DMS 273 treated with DMSO at 0.1 percent for 48 hours (cell line): ENCODE results near the gene MCTP1.

Source experiments
- DNase-seq: peaks from one replicate; lab custom pipeline; 2025; lab: John Stamatoyannopoulos, UW

Gene MCTP1

DNA sequence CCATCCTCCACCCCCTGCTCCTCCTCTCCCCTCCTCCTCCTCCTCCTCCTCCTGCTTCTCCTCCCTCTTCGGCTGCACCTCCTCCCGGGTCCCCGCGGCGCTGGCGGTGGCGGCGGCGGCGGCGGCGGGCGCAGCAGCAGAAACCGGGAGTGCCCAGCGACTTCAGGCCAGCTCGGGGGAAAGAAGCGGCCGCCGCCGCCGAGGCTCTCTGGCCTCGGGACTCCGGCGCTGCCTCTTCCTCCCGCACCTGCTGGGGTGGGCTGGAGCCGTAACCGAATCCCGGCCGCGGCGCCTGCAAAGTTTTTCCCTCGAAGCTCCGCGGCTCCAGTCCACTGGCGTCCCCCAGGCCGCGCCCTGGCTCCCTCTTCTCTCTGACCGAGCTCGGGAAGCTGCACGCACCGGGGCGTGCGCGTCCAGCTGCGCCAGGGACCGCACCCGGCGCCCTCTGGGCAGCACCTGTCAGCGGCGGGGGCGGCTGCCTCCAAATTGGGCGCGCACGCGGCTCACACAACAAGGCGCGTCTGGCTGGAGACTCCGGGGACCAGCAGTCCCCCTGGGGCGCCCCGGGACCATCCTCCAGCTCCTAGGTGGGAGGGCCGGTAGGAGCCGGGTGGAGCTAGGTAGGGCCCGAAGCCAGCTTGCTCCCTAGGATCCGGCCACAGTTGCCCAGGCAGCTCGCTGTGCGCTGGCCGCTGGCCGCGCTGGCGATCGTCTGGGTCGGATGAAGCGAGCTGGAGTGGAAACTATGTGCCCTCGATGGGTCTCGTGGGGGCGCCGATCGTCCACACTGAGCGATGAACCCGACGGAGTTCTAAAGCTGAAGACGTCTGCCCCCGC is at the start of gene MCTP1:
Gene MCTP1, minus strand, starts transcription at position 523 of the 837 bp plus-strand sequence.
- peak; percentile 49 for DNase-seq

- DNase-seq = no peak
These were observed 47.3 kb upstream of the MCTP1 start for GRCh38 chr5:95332158-95332557.

- no peak for DNase-seq
These were observed 46.5 kb upstream of the MCTP1 start for GRCh38 chr5:95331358-95331757.

DNA sequence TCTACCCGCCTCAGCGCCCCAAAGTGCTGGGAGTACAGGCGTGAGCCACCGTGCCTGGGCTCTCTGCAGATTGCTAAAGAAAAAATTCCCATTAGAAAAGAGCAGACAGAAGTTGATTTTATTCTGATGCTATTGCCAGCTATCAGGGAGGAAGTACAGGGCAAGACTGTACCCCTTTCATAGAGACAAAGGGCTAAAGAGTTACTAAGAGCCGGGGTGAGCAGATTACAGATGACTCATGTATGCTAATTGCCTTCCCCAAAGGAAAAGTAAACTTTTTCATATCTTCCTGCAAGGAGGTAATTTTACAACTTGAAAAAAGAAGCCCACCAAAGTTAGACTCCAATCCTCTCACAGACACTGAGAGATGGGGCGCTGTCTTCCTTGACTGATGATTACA is 42.3 kb upstream of the MCTP1 start:
- DNase-seq = no peak

DNA sequence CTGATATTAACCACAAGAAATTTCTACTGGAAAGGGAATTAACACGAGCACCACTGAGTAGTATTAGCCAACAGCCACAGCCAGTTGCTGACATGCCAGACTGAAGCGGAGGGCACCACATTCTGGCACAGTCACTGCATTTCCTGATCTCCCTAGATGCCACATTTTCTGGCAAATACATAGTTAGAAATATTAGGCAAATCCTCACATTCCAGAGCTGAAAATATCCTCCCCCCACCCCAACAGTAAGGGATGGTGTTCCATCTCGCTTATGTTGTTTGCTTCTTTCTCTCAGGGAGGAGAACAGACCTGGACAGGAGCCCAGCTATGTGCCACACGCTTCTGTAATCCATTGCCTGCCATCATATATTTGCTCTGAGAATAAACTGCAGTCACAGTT is 32.8 kb upstream of the MCTP1 start:
- no peak for DNase-seq

GRCh38 chr5:95317085-95317484 is 32.2 kb upstream of the MCTP1 start:
- DNase-seq = no peak

DNA sequence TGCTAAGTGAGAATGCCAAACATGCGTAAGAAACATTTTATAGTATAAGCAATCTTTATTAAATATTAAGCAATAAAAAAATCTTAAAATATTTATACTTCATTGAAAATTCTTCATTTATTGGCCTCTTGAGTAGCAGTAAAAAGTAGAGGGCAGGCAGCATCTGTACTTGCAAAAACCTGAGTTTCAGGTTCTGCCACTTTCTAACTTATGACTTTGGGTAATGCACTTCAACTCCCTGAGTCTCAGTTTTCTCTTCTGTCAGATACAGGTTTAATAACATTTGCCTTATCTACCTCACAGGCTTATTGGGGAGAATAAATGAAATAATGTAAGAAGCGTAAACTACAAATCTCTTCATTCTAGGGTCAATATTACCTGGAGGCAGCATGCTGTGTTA is 19.8 kb upstream of the MCTP1 start:
- DNase-seq = no peak

DNA sequence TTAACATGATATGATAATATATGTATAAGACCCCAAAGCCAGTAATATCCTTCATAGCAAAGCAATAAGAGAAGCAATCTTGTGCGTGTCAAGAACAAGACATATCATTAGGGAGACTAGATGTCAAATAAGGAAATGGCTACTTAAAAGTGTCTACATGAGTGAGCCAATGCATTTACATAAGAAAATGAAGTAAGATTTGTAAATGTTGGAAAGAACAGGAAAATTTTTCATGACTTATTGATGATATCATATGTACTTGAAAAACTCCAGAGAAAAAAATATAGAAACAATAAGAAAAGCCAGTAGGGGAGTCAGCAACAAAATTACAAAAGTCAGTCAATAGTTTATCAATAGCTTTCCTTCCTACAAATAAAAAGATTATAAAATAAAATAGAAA is 13.8 kb upstream of the MCTP1 start:
- DNase-seq = no peak

DNA sequence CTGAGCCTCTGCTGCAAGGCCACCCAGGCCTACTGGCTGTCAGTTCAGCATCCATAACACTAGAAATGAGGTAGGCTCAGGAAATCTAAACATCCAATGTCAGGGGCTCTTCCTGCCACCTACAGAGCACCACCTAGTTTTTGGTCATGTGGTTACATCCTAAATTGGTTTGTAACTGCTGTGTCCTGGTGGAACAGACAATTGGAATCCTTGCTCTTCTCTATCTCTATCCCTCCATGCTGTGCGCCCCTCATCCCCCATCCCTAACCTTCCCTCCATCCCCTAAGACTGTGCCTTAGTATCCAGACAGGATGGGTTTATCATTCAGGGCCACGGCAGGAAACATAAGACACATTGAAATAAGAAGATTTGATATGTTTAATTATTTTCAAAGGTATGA is 11.4 kb upstream of the MCTP1 start:
- DNase-seq = no peak

DNA sequence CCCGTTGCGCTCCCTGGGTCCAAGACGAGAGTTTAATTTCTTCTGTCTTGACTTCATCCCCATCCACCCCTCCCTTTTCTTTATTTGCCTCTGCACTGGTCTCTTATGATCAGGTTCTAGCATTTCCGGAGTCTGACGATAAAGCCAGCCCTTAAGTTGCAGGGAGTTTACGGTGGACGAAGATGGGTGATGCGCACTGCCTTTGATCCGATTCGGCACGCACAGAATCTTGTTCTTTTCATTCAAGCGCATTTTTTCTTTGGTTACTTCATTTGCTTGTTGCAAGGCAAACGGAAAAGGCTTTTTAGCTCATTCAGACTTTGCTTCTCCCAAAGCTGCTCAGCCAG is 488 bp upstream of the MCTP1 start:
- no peak for DNase-seq

DNA sequence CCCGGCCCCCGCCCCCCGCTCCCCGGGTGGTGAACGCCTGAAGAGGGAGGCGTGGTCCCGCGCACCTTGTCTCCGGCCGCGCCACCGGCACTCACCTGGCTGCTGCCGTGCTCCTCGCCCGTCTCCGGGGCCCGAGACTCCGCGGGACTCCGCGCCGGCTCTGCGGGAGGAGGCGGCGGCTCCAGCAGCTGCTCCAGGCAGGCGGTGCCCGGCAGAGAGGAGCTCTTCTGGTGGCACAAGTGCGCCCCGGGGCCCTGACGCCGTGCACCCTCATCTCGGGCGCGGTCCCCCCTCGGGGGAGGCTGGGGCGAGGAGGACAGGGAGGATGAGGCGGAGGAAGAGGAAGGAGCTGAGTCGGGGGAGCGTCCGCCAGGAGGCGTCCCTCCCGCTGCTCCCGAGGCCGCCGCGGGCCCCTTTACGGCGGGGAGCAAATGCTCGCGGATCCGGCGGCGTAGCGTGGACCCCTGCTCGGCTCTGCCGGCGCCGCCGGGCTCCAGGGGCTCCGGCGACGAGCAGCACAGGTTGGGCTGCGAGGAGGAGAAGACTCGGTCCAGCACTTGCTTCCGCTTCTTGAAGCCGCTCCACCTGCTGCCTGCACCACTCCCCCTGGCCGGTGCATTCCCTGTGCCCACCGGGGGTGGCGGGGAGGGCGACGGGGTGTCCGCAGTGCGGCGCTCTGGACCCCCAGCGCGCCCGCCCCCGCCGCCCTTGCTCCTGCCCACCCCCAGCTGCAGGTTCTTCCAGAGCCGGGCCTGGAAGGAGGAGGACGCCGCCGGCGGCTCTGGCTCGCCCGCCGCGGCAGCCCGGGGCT is 928 bp downstream of the MCTP1 start:
- peak; percentile 33 for DNase-seq

DNA sequence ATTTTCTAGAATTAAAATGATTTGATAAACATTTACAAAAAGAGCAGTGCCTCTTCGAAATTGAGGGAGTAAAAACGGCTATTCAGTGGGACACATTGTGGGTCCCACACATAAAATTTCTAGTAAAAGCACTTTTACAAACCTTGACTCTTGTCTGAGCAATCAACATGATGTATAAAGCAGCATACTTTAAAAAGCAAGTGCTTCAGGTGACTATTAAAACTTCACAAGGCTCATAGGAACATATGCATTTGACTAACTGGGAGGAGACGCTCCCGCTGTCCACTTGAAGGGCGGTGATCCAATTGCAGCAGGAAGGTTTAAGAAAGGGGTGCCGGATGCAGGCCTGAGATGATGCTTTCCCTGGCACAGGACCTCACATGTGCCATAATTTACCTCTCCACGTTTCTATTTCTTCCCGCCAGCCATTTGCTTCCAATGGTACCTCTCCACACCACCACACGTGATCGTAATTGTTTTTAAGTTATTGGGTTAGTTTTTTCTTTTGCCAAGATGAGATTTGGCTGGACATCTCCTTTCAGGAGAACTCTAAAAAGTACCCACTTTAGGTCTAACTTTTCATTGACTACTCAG is 1.8 kb downstream of the MCTP1 start:
- DNase-seq = peak; percentile 25

GRCh38 chr5:95281226-95281625 is 3.7 kb downstream of the MCTP1 start:
- peak; percentile 58 for DNase-seq

DNA sequence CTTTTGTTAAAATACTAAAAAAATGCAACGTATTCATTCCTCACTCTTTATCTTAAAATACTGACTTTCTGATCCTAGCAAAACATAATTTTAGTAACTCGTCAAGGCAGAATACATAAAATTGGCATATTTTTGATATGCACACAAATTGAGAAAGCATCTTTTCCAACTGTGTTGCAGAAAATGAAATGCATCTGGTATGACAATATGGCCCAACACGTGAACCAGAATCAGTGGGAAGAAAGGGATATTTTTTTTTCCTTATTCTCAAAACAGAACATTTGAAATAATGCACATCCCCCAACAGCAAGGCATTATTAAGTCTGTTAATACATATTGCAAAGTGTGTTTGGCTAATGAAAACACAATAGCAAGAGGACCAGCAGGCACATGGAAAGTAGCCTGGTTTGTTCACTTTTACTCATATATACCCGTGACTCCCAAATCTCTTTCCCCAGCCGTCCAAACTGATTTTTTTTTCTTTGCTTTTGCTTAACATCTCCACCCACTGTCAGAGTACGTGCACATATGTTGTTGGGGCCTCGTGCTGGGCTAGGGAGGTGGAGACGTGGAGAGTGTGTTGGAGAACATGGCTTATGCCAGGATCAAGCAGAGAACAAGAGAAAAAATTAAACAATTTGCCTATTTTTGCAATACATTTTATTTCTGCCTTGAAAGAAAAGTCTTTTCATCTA is 4.3 kb downstream of the MCTP1 start:
- DNase-seq = peak; percentile 88

DNA sequence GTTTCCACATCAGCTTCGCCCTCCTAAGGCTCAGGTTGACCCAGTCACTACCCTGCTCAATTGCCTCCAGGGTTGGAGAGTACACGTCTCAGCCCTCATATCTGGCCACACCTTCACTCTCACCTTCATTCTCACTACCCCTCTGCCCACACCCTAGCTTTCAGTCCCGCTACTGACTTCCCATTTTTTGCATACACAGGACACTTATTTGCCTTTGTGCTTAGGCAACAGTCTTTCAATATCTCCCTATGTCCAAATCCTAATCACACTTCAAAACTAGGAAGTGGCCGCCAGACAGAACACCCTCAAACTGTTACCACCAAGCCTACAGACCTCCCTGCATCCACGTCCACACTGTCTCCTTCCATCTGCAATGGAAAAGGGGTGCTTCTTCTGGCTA is 10.9 kb downstream of the MCTP1 start:
- no peak for DNase-seq

- no peak for DNase-seq
These were observed 12.5 kb downstream of the MCTP1 start for GRCh38 chr5:95272316-95272929.

DNA sequence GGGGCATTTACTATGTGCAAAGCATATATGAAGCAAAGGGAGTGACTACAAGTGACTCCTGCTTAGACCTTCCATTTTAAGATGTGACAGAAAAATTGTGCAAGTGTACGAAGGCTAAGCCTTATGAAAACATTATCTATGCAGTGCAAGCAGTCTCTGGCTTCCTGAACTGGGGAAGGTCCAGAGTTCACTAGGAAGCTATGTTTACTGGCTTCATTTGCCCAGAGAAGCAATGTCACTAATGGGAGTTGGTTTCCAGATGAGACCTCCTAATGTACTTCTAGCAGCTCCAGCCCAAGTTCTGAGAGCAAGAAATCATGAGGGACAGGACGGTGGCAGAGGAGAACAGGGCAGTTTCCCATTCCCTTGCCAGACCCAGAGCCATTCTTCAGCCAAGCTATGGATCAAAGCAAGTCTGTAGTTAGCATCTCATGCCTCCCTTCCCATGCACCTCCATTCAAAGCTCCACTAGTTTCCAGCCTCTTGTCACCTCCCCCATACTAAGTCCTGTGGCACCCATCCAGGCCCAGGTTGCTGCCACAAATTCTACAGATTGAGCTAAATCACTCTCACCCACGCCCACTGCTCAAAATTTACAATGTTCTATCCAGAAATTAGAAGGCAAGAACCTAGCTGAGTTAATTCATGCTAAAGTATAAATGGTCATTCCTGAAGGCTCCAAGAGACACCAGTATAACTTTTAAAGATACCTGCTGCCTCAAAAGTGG is 21.8 kb downstream of the MCTP1 start:
- DNase-seq = no peak

DNA sequence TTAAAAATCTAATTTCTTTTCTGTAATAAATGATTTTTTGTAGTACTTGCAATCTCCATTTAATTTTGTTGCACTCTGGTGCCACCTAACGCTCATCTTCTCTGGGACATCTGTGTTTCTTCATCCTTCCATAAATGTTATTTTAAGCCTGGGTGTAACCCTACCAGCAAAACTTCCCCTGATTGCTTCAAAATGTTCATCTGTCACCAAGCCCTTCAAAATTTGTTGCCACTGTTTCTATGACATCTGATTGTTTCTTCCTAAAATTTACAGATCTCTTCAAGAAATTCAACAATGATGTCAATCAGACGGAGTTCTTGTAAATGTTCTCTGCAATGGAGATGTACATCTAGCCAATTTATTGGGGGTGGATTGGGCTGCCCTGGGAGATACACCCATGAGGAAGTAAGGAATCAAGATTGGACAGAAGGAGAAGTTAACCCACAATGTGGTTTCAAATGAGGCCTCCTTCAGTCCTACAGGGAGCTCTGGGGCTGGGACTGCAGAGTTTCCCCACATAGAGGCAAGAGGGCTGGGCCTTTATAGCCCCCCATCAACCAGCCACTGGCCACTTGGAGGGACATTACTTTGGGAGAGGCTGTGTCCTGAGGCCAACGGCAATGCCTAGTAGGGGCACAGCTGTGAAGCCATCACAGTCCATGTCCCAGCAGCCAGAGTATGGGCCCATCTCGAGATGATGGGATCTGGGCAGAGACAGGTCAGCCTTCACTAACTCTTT is 23.3 kb downstream of the MCTP1 start:
- DNase-seq = no peak

GRCh38 chr5:95256991-95257390 is 27.9 kb downstream of the MCTP1 start:
- DNase-seq = no peak

DNA sequence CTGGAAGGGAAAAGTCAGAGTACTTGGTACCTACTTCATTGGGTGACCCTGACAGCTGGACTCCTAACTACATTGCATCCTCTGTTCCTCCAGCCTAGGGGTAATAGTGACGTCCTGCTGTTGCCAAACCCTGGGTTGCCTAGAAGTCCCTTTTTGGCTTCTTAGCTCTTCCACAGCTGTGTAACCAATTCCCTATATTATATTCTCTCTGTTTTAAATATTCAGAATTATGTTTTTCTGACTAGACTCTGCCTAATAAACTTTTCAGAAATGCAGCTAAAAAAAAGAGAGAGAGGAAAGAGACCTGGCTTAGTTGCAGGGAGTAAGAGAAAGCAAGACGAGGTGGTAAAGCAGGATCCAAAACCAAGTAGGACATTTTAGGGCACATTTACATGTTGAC is 28.4 kb downstream of the MCTP1 start:
- DNase-seq = no peak

GRCh38 chr5:95252801-95253200 is 32.1 kb downstream of the MCTP1 start:
- no peak for DNase-seq
